K562 (cell line): ENCODE data around the gene YPEL2. TPM values are rescaled to one million over a fixed set of nuclear protein-coding genes. Genes with fewer than 3 reads are reported as not detected.
"Not testable (repeated sequence)": the region's sequence is repeated elsewhere in the genome, so short reads cannot be mapped to it uniquely, and the experiment has no call there.

Experiments used
- ARID1B ChIP-seq: fragments of 450-650 bp; IDR thresholded peaks from 2 replicates; pipeline ENCODE4 v1.6.1; 2016; ENCODE audit warnings: antibody characterized with exemption, mild to moderate bottlenecking, inconsistent platforms
- CGGBP1 ChIP-seq: fragments of 250-450 bp; sonication (Bioruptor Pico); IDR thresholded peaks from 2 replicates; pipeline ENCODE4 v1.9.0; 2021; ENCODE audit warnings: mild to moderate bottlenecking
- CTBP1 ChIP-seq: fragments of 450-650 bp; IDR thresholded peaks from 2 replicates; pipeline ENCODE4 v1.6.1; 2016; ENCODE audit warnings: borderline replicate concordance
- EP400 ChIP-seq: fragments of 450-650 bp; IDR thresholded peaks from 2 replicates; pipeline ENCODE4 v1.6.1; 2017; ENCODE audit warnings: antibody characterized with exemption, mild to moderate bottlenecking, moderate library complexity
- FOXK2 ChIP-seq, 2 experiments: fragments of 450-650 bp; IDR thresholded peaks in 1 of 2; conservative IDR thresholded peaks in 1 of 2; 2 replicates each; pipeline ENCODE4 v1.6.1; 2016; ENCODE audit warnings: low read depth in 2 of 2, mild to moderate bottlenecking in 1 of 2
- JUN ChIP-seq, 2 experiments: sonication (generic) in 1 of 2; formaldehyde crosslinking in 1 of 2; IDR thresholded peaks; 2 replicates each; pipeline versions ENCODE4 v1.6.1 to v1.8.0; 2012 to 2022; ENCODE audit warnings: borderline replicate concordance in 2 of 2, mild to moderate bottlenecking in 2 of 2, improper control_type of control experiment in 1 of 2, low read depth in 1 of 2, low read length in 1 of 2, missing genetic modification reagents in 1 of 2
- LCOR ChIP-seq: sonication (generic); formaldehyde crosslinking; IDR thresholded peaks from 2 replicates; pipeline ENCODE4 v1.8.0; 2022; ENCODE audit warnings: mild to moderate bottlenecking, missing genetic modification reagents
- MEIS2 ChIP-seq: fragments of 450-650 bp; IDR thresholded peaks from 2 replicates; pipeline ENCODE4 v1.6.1; 2014; ENCODE audit warnings: mild to moderate bottlenecking; ENCODE audit not compliant: partially characterized antibody
- MXD1 ChIP-seq: fragments of 250-450 bp; sonication (Bioruptor Pico); IDR thresholded peaks from 2 replicates; pipeline ENCODE4 v1.8.0; 2021; ENCODE audit warnings: borderline replicate concordance, mild to moderate bottlenecking, moderate library complexity; ENCODE audit not compliant: poor library complexity, severe bottlenecking
- NFATC3 ChIP-seq: fragments of 450-650 bp; IDR thresholded peaks from 2 replicates; pipeline ENCODE4 v1.6.1; 2017; ENCODE audit warnings: mild to moderate bottlenecking
- PHB2 ChIP-seq: fragments of 450-650 bp; IDR thresholded peaks from 2 replicates; pipeline ENCODE4 v1.6.1; 2017; ENCODE audit warnings: low read depth
- PKNOX1 ChIP-seq: fragments of 450-650 bp; IDR thresholded peaks from 2 replicates; pipeline ENCODE4 v1.6.1; 2016
- RUNX1 ChIP-seq: sonication (generic); IDR thresholded peaks from 2 replicates; pipeline ENCODE4 v1.6.1; 2016; ENCODE audit warnings: antibody characterized with exemption, low read depth
- ZNF609 ChIP-seq: sonication (generic); formaldehyde crosslinking; IDR thresholded peaks from 2 replicates; pipeline ENCODE4 v1.8.1; 2023; ENCODE audit warnings: missing genetic modification reagents, mild to moderate bottlenecking, borderline replicate concordance
- ZNF639 ChIP-seq, 2 experiments: fragments of 200-800 bp in 1 of 2; sonication (Bioruptor generic) in 1 of 2; sonication (generic) in 1 of 2; formaldehyde crosslinking in 1 of 2; IDR thresholded peaks in 1 of 2; conservative IDR thresholded peaks in 1 of 2; 2 replicates each; pipeline versions ENCODE4 v1.5.0 to v1.6.1; 2016 to 2020; ENCODE audit warnings: missing compliant biosample characterization in 1 of 2, missing genetic modification characterization in 1 of 2, missing genetic modification reagents in 1 of 2
- polyA plus RNA-seq, 8 experiments: library from polyadenylated mRNA; depleted of rRNA in 4 of 8; stranded (reverse) in 5 of 8; unstranded in 3 of 8; fragments of >200 nt; fragmentation: Nextera tagmentation in 2 of 8; fragmentation: Illumina TruSeq in 1 of 8; extraction: Ambion mirVana in 2 of 8; extraction: Trizol in 1 of 8; gene quantifications; 2 replicates each; pipeline versions ENCODE4 v1.2.1 to v1.2.3, GENCODE V29; 2011 to 2014; ENCODE audit warnings: inconsistent platforms in 1 of 8, missing spikeins in 1 of 8
- total RNA-seq, 7 experiments: library from RNA; depleted of rRNA in 6 of 7; stranded (reverse); fragments of >200 nt in 6 of 7; fragmentation: Illumina TruSeq in 2 of 7; extraction: Trizol in 2 of 7; gene quantifications; 2 replicates each; pipeline versions ENCODE4 v1.2.1 to v1.2.3, GENCODE V29; 2011 to 2021; ENCODE audit warnings: low replicate concordance in 1 of 7

YPEL2 gene
- total and polyA plus RNA-seq, 9 of the 15 experiments (the other 6 are each of a cell fraction or from before 2014, with no cell fraction given) = 0.11 to 2.4 (median 0.47) TPM

- TF ChIP-seq EP400 = peak; percentile 96
- TF ChIP-seq CGGBP1 = 0 out of 2 replicates have a peak, but pooled peaks have one; percentile 11
- peak; percentile 94; the same call in 1 of the 2 replicates for TF ChIP-seq ZNF609 (CRISPR knock-in tag)
- not testable (repeated sequence) for TF ChIP-seq JUN (IDR thresholded peaks at IDR 0.05; ENCODE audit: borderline replicate concordance, low read depth, low read length)
- peak; percentile 38; the same call in 1 of the 2 replicates for TF ChIP-seq JUN (CRISPR knock-in tag; IDR thresholded peaks at IDR 0.05; ENCODE audit: borderline replicate concordance)
- TF ChIP-seq FOXK2 (conservative IDR thresholded peaks at IDR 0.05 in 1 of 2, IDR thresholded peaks at IDR 0.05 in 1 of 2; ENCODE audit: low read depth in 2 of 2) = peak; percentile 54 to 61; a peak in 2 of 4 replicates
- TF ChIP-seq PKNOX1 = peak; percentile 52
- TF ChIP-seq ZNF639 (CRISPR knock-in tag; conservative IDR thresholded peaks at IDR 0.05 in 1 of 2, IDR thresholded peaks at IDR 0.05 in 1 of 2) = peak in 1 of 2 experiments; percentile 85; a peak in 2 of 4 replicates
- peak; percentile 93 for TF ChIP-seq PHB2
- peak; percentile 30; the same call in 1 of the 2 replicates for TF ChIP-seq RUNX1
- peak; percentile 92 for TF ChIP-seq CTBP1
- 0 out of 2 replicates have a peak, but pooled peaks have one; percentile 32 for TF ChIP-seq NFATC3
- TF ChIP-seq MXD1 = peak; percentile 78
- peak; percentile 99 for TF ChIP-seq ARID1B
- TF ChIP-seq MEIS2 = peak; percentile 83
- TF ChIP-seq LCOR = peak; percentile 85; the same call in 1 of the 2 replicates
Observed at GRCh38 chr17:59290302-59290998, 41.0 kb upstream of the YPEL2 start (continued).
